Epithelial cell of esophagus (primary cell): ENCODE measurements around the gene PRKG1.

Experiments used
- DNase-seq: peaks from one replicate; pipeline ENCODE4 v3.0.0; 2010; ENCODE audit warnings: low read depth
- H3K4me3 ChIP-seq: 2 replicates; pipeline ENCODE4 v1.5.1; 2011; ENCODE audit warnings: mild to moderate bottlenecking, low read length, control low read depth
- CTCF ChIP-seq: IDR thresholded peaks from 2 replicates; pipeline ENCODE4 v1.5.1; 2011; ENCODE audit warnings: low read depth, mild to moderate bottlenecking, low read length, control low read depth, inconsistent platforms; ENCODE audit not compliant: insufficient read depth; ENCODE audit errors: missing control alignments

Gene PRKG1

GRCh38 chr10:51214207-51215196 is 140.2 kb downstream of the PRKG1 start:
- no peak for DNase-seq
- TF ChIP-seq CTCF: no peak
- H3K4me3 ChIP-seq: no peak overlapping the region

DNA sequence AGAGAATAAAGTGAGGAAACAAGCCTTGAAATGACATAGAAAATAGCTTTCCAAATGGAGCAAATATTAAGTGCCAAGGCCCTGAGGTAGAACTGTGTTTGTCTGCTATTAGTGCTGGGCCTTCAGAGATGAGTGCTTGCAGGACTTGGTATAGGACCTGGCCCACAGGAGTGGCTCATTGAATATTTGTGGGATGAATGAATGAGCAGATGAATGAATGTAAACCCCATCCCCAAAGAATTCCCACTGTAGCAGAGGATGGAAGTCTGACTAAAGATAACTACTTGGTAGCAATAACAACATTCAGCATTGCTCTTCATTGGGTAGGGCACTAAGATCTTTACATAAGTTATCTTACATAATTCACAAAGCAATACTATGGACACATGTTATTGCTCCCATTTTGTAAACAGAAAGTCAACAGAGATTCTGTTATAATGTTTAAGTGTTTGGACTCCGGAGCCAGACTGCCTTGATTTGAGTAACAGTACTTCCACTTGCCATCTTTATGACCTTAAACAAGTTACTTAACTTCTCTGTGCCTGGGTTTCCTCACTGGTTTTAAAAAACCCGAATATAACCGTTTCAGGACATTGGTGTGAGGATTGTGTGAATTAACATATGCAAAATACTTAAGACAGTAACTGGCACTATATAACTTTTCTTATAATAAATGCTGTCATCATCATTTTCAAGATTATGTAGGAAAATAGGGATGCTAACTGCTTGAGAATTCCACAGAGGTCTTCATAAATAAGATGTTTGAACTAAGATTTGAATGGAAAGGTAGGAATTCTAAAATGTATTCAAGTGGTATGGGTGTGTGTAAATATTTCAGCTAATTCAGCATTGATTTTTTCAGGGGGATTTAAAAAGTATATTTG is 141.9 kb downstream of the PRKG1 start:
- no peak for DNase-seq
- H3K4me3 ChIP-seq: no peak overlapping the region
- no peak for TF ChIP-seq CTCF

DNA sequence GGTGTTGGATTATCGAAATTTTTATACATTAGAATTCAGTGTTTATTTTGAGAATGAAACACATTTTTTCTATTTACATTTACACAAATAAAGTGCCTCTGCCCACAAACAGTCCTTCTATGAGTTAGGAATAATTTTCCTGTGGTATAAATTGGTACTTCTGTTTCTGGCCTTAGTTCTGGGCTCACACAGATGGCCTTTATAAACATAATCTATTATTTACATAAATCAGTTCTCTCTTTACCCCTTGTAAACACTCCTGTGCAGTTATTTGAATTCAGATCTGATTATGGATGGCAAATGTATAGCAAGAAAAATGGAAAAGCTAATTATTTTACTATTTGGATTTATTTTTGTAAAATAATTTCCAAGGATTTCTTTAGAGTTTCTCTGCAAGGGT is 143.2 kb downstream of the PRKG1 start:
- H3K4me3 ChIP-seq: no peak overlapping the region
- TF ChIP-seq CTCF: no peak
- DNase-seq: no peak

DNA sequence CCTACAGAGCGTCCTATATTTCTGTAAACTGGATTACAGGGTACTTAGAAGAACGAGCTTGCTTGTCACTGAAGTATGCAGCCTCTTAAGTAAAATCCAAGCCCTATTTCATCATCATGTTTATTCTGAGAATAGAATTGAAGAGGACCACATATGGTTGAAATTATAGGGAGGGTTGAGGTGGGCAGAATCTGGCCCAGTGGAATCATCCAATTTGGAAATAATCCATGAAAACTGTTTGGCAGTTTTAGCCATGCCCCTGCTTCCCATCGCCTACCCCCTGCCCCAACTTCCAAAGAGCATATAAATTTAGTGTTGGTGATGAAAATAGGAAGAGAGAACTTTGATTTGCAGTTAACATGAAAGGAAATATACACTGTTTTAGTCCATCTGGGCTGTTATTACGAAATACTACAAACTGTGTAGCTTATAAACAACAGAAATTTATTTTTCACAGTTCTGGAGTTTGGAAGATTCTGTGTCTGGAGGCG is 150.4 kb downstream of the PRKG1 start:
- TF ChIP-seq CTCF: no peak
- no peak for DNase-seq
- H3K4me3 ChIP-seq: no peak overlapping the region

DNA sequence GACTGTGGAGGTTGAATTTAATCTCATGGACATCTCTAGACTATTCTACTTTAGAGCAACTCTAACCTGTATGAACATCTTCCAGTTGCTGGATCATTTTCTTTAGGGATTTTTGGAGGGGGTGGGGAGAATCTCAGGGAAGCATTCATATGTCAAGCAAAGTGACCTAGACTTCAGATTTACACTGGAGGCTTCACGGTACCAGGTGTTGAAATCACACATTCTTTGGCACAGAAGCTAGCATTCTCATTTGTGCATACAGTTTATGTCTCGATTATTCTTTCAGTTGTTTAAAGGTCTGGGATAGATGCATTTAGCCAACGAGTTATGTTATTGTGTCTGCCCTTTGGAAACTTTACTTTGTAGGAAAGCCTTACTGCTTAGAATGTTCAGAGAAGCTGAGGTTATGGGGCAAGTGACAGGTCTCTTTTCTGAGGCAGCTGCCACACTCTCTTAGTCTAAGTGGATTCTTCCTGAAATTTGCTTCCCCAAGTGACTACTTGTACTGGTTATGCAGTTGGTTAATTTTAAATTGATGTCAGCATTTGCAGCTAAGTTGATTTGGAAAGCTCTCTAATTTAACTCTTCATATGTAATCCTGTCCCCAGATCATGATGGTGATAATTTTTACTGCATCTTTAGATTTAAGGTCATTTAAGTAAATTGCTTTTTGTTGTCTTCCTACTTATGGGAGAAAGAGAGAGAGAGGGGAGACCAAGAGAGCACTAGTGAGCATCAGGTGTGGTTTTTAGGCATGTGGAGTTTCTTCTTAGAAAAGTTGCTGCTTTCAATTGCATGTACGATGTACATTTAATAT is 153.8 kb downstream of the PRKG1 start:
- no peak for DNase-seq
- no peak for TF ChIP-seq CTCF
- no peak overlapping the region for H3K4me3 ChIP-seq

DNA sequence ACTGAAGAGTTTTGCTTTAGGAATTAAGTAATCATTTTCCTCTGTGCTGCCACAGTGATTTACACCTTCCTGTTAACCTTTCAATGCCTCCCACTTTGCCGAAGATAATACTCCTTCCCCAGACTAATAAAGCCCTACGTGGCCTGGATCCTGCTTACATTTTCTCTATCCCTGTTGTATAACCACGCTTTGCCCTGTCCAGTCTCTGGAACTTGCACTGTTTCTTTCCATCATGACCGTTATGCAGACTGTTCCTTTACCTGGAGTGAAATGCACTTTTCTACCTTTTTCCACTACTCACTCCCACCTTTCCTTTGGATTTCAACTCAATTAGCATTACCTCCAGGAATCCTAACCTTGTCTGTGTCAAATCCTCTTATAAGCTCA is 154.4 kb downstream of the PRKG1 start:
- H3K4me3 ChIP-seq: no peak overlapping the region
- DNase-seq: no peak
- no peak for TF ChIP-seq CTCF
